Neutrophil (primary cell): ENCODE data around the gene COPZ2.
A peak's percentile ranks its signal among the peaks of the same experiment; 100 is the strongest.

Source experiments
- H3K27ac ChIP-seq: fragments of 200-600 bp; sonication (generic); 2 replicates; pipeline ENCODE4 v1.5.1; 2016; ENCODE audit warnings: mild to moderate bottlenecking, moderate library complexity
- H3K27me3 ChIP-seq: fragments of 200-600 bp; sonication (generic); 2 replicates; pipeline ENCODE4 v1.6.0; 2016; ENCODE audit warnings: mild to moderate bottlenecking
- H3K36me3 ChIP-seq: fragments of 200-600 bp; sonication (generic); 2 replicates; pipeline ENCODE4 v1.5.1; 2017
- H3K4me1 ChIP-seq, 2 experiments: fragments of 200-600 bp in 1 of 2; sonication (generic) in 1 of 2; 1 replicate in 1 of 2; 2 replicates in 1 of 2; pipeline versions ENCODE4 v1.5.1 to v1.6.1; 2013 to 2016; ENCODE audit warnings: low read depth in 1 of 2, low read length in 1 of 2, mild to moderate bottlenecking in 1 of 2, moderate library complexity in 1 of 2; ENCODE audit not compliant: control insufficient read depth in 1 of 2, insufficient read depth in 1 of 2
- H3K4me3 ChIP-seq, 2 experiments: fragments of 200-600 bp in 1 of 2; sonication (generic) in 1 of 2; 1 replicate in 1 of 2; 2 replicates in 1 of 2; pipeline ENCODE4 v1.5.1; 2013 to 2016; ENCODE audit warnings: low read depth in 1 of 2, low read length in 1 of 2, mild to moderate bottlenecking in 1 of 2, moderate library complexity in 1 of 2
- H3K9me3 ChIP-seq: fragments of 200-600 bp; sonication (generic); 2 replicates; pipeline ENCODE4 v1.5.1; 2016
- CTCF ChIP-seq: fragments of 200-600 bp; sonication (generic); IDR thresholded peaks from 2 replicates; pipeline ENCODE4 v1.5.1; 2016; ENCODE audit warnings: antibody characterized with exemption

COPZ2 gene

GRCh38 chr17:48025904-48026501, 11.6 kb downstream of the COPZ2 start:
- H3K27ac ChIP-seq, result no peak overlapping the region
- peak overlapping the region in 1 of 2 experiments; percentile 74 for H3K4me3 ChIP-seq
- H3K27me3 ChIP-seq, result peaks cover 85% of the 10 kb centered on the region
- no peaks in the 10 kb centered on the region for H3K36me3 ChIP-seq
- peaks cover 43 to 54% of the 10 kb centered on the region in 2 experiments for H3K4me1 ChIP-seq
- no peak for TF ChIP-seq CTCF
- no peaks in the 10 kb centered on the region for H3K9me3 ChIP-seq

- Histone ChIP-seq H3K27ac (peak overlapping the region; percentile 40), H3K27me3 (peaks cover 77% of the 10 kb centered on the region), H3K9me3 (no peaks in the 10 kb centered on the region)
These were observed 12.3 kb downstream of the COPZ2 start for GRCh38 chr17:48025040-48025903.

GRCh38 chr17:48024149-48025039, 13.2 kb downstream of the COPZ2 start:
- Histone ChIP-seq H3K27me3 (peaks cover 75% of the 10 kb centered on the region), H3K4me3 (peak overlapping the region; percentile 65 to 74), H3K9me3 (no peaks in the 10 kb centered on the region), H3K36me3 (no peaks in the 10 kb centered on the region), H3K4me1 (peaks cover 43 to 55% of the 10 kb centered on the region in 2 experiments), H3K27ac (peak overlapping the region; percentile 40)
- no peak for TF ChIP-seq CTCF

More at GRCh38 chr17:48025040-48025903, 12.3 kb downstream of the COPZ2 start:
- peak; percentile 100 for TF ChIP-seq CTCF
- no peaks in the 10 kb centered on the region for H3K36me3 ChIP-seq
- H3K4me3 ChIP-seq, result peak overlapping the region; percentile 65 to 74
- peaks cover 43 to 55% of the 10 kb centered on the region in 2 experiments for H3K4me1 ChIP-seq

GRCh38 chr17:48023400-48024148, 14.0 kb downstream of the COPZ2 start:
- no peaks in the 10 kb centered on the region for H3K9me3 ChIP-seq
- no peak for TF ChIP-seq CTCF
- peaks cover 43 to 55% of the 10 kb centered on the region in 2 experiments for H3K4me1 ChIP-seq
- H3K27me3 ChIP-seq, result peaks cover 75% of the 10 kb centered on the region
- H3K27ac ChIP-seq, result peak overlapping the region; percentile 37
- peak overlapping the region; percentile 65 to 74 for H3K4me3 ChIP-seq
- H3K36me3 ChIP-seq, result no peaks in the 10 kb centered on the region

- peaks cover 43 to 55% of the 10 kb centered on the region in 2 experiments for H3K4me1 ChIP-seq
- peaks cover 76% of the 10 kb centered on the region for H3K27me3 ChIP-seq
- H3K27ac ChIP-seq, result no peak overlapping the region
- H3K4me3 ChIP-seq, result no peak overlapping the region
- no peaks in the 10 kb centered on the region for H3K36me3 ChIP-seq
- no peaks in the 10 kb centered on the region for H3K9me3 ChIP-seq
- no peak for TF ChIP-seq CTCF
These were observed 14.7 kb downstream of the COPZ2 start for GRCh38 chr17:48022901-48023300.
